K562 (cell line): ENCODE measurements around the gene OPA3. TPM values are rescaled to one million over a fixed set of nuclear protein-coding genes. Genes with fewer than 3 reads are reported as not detected.

Experiments used
- C11orf30 ChIP-seq: fragments of 450-650 bp; IDR thresholded peaks from 2 replicates; pipeline ENCODE4 v1.6.1; 2016; ENCODE audit warnings: low read depth, mild to moderate bottlenecking
- DMBX1 ChIP-seq: fragments of 250-450 bp; sonication (Bioruptor Pico); IDR thresholded peaks from 2 replicates; pipeline ENCODE4 v1.8.0; 2022; ENCODE audit warnings: inconsistent platforms, mild to moderate bottlenecking, moderate library complexity, borderline replicate concordance
- FOXA3 ChIP-seq, 2 experiments: fragments of 450-650 bp in 1 of 2; sonication (generic) in 1 of 2; formaldehyde crosslinking; IDR thresholded peaks in 1 of 2; conservative IDR thresholded peaks in 1 of 2; 2 replicates each; pipeline versions ENCODE4 v1.4.0 to v1.8.0; 2020 to 2022; ENCODE audit warnings: mild to moderate bottlenecking in 2 of 2, missing genetic modification reagents in 1 of 2
- GATAD2A ChIP-seq: fragments of 450-650 bp; IDR thresholded peaks from 2 replicates; pipeline ENCODE4 v1.6.1; 2017
- HNRNPLL ChIP-seq: fragments of 200-400 bp; formaldehyde crosslinking; IDR thresholded peaks from 2 replicates; pipeline ENCODE4 v1.6.1; 2017; ENCODE audit warnings: low read length, low read depth, mild to moderate bottlenecking; ENCODE audit not compliant: poor library complexity, severe bottlenecking
- KLF1 ChIP-seq: fragments of 450-650 bp; IDR thresholded peaks from 2 replicates; pipeline ENCODE4 v1.6.1; 2016; ENCODE audit warnings: missing genetic modification characterization, missing compliant biosample characterization
- RBFOX2 ChIP-seq: fragments of 200-400 bp; formaldehyde crosslinking; IDR thresholded peaks from 2 replicates; pipeline ENCODE4 v1.6.1; 2017; ENCODE audit warnings: low read depth, mild to moderate bottlenecking, low read length, moderate library complexity
- TARDBP ChIP-seq: fragments of 450-650 bp; IDR thresholded peaks from 2 replicates; pipeline ENCODE4 v1.6.1; 2016
- TCF3 ChIP-seq: sonication (generic); formaldehyde crosslinking; IDR thresholded peaks from 2 replicates; pipeline ENCODE4 v1.4.0; 2020; ENCODE audit warnings: mild to moderate bottlenecking, missing genetic modification reagents
- ZKSCAN3 ChIP-seq: fragments of 250-450 bp; sonication (Bioruptor Pico); IDR thresholded peaks from 2 replicates; pipeline ENCODE4 v1.4.0; 2020
- ZNF134 ChIP-seq: fragments of 250-450 bp; sonication (Bioruptor Pico); conservative IDR thresholded peaks from 2 replicates; pipeline ENCODE4 v1.4.0; 2020
- ZNF347 ChIP-seq: fragments of 450-650 bp; formaldehyde crosslinking; IDR thresholded peaks from 2 replicates; pipeline ENCODE4 v1.4.0; 2020; ENCODE audit warnings: low read depth, mild to moderate bottlenecking, moderate library complexity
- ZNF444 ChIP-seq: fragments of 250-450 bp; sonication (Bioruptor Pico); IDR thresholded peaks from 2 replicates; pipeline ENCODE4 v1.4.0; 2020; ENCODE audit warnings: mild to moderate bottlenecking, moderate library complexity
- ZNF655 ChIP-seq: fragments of 250-450 bp; sonication (Bioruptor Pico); IDR thresholded peaks from 2 replicates; pipeline ENCODE4 v1.5.0; 2021
- ZNF740 ChIP-seq, 3 experiments: fragments of 200-800 bp in 1 of 3; sonication (Bioruptor generic) in 1 of 3; sonication (generic) in 1 of 3; formaldehyde crosslinking in 1 of 3; IDR thresholded peaks; 2 replicates each; pipeline versions ENCODE4 v1.6.1 to v1.8.0; 2016 to 2022; ENCODE audit warnings: mild to moderate bottlenecking in 2 of 3, missing compliant biosample characterization in 2 of 3, missing genetic modification characterization in 2 of 3, missing genetic modification reagents in 1 of 3
- ZNF77 ChIP-seq: fragments of 250-450 bp; sonication (Bioruptor Pico); IDR thresholded peaks from 2 replicates; pipeline ENCODE4 v1.5.0; 2020
- polyA plus RNA-seq, 8 experiments: library from polyadenylated mRNA; depleted of rRNA in 4 of 8; stranded (reverse) in 5 of 8; unstranded in 3 of 8; fragments of >200 nt; fragmentation: Nextera tagmentation in 2 of 8; fragmentation: Illumina TruSeq in 1 of 8; extraction: Ambion mirVana in 2 of 8; extraction: Trizol in 1 of 8; gene quantifications; 2 replicates each; pipeline versions ENCODE4 v1.2.1 to v1.2.3, GENCODE V29; 2011 to 2014; ENCODE audit warnings: inconsistent platforms in 1 of 8, missing spikeins in 1 of 8
- total RNA-seq, 7 experiments: library from RNA; depleted of rRNA in 6 of 7; stranded (reverse); fragments of >200 nt in 6 of 7; fragmentation: Illumina TruSeq in 2 of 7; extraction: Trizol in 2 of 7; gene quantifications; 2 replicates each; pipeline versions ENCODE4 v1.2.1 to v1.2.3, GENCODE V29; 2011 to 2021; ENCODE audit warnings: low replicate concordance in 1 of 7
- TF ChIP-seq, protein P1 (sequence below), 2 experiments: fragments of 450-650 bp; formaldehyde crosslinking in 1 of 2; IDR thresholded peaks; 2 replicates each; pipeline versions ENCODE4 v1.4.0 to v1.6.1; 2014 to 2020; ENCODE audit warnings: mild to moderate bottlenecking in 2 of 2, borderline replicate concordance in 1 of 2, low read depth in 1 of 2

OPA3 gene
- total and polyA plus RNA-seq, 9 of the 15 experiments (the other 6 are each of a cell fraction or from before 2014, with no cell fraction given): 1.4 to 18.8 (median 9.0) TPM

- TF ChIP-seq, protein P1, sequence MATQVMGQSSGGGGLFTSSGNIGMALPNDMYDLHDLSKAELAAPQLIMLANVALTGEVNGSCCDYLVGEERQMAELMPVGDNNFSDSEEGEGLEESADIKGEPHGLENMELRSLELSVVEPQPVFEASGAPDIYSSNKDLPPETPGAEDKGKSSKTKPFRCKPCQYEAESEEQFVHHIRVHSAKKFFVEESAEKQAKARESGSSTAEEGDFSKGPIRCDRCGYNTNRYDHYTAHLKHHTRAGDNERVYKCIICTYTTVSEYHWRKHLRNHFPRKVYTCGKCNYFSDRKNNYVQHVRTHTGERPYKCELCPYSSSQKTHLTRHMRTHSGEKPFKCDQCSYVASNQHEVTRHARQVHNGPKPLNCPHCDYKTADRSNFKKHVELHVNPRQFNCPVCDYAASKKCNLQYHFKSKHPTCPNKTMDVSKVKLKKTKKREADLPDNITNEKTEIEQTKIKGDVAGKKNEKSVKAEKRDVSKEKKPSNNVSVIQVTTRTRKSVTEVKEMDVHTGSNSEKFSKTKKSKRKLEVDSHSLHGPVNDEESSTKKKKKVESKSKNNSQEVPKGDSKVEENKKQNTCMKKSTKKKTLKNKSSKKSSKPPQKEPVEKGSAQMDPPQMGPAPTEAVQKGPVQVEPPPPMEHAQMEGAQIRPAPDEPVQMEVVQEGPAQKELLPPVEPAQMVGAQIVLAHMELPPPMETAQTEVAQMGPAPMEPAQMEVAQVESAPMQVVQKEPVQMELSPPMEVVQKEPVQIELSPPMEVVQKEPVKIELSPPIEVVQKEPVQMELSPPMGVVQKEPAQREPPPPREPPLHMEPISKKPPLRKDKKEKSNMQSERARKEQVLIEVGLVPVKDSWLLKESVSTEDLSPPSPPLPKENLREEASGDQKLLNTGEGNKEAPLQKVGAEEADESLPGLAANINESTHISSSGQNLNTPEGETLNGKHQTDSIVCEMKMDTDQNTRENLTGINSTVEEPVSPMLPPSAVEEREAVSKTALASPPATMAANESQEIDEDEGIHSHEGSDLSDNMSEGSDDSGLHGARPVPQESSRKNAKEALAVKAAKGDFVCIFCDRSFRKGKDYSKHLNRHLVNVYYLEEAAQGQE (IDR thresholded peaks at IDR 0.05; ENCODE audit: borderline replicate concordance): no peak
- TF ChIP-seq, protein P1 (CRISPR knock-in tag; IDR thresholded peaks at IDR 0.05; ENCODE audit: low read depth): peak; percentile 30; the same call in 1 of the 2 replicates
- TF ChIP-seq HNRNPLL: peak; percentile 82
- TF ChIP-seq ZNF134 (CRISPR knock-in tag): no peak
- TF ChIP-seq ZNF655: no peak
- TF ChIP-seq DMBX1 (CRISPR knock-in tag): 0 out of 2 replicates have a peak, but pooled peaks have one; percentile 38
- no peak for TF ChIP-seq ZNF740 (CRISPR knock-in tag; IDR thresholded peaks at IDR 0.05)
- TF ChIP-seq ZNF740 (tag; IDR thresholded peaks at IDR 0.05): no peak
- peak; percentile 96 for TF ChIP-seq TARDBP
- 0 out of 4 replicates have a peak, but pooled peaks of 1 of the 2 experiments have one; percentile 21 for TF ChIP-seq FOXA3 (CRISPR knock-in tag; conservative IDR thresholded peaks at IDR 0.05 in 1 of 2, IDR thresholded peaks at IDR 0.05 in 1 of 2)
- no peak for TF ChIP-seq ZNF347 (CRISPR knock-in tag)
- no peak for TF ChIP-seq GATAD2A
- TF ChIP-seq ZKSCAN3 (CRISPR knock-in tag): no peak
- TF ChIP-seq ZNF77 (CRISPR knock-in tag): no peak
- peak; percentile 96 for TF ChIP-seq C11orf30
- TF ChIP-seq RBFOX2: peak; percentile 94
- no peak for TF ChIP-seq ZNF444 (CRISPR knock-in tag)
- TF ChIP-seq KLF1 (tag): peak; percentile 36; the same call in 1 of the 2 replicates
- TF ChIP-seq TCF3 (CRISPR knock-in tag): no peak
These were observed at the start of gene OPA3 (continued) for GRCh38 chr19:45584332-45585157.
